K562 (cell line): Measurements from ENCODE around the gene RAP1A.

Experiments
- MAZ ChIP-seq, 2 experiments: fragments of 450-650 bp in 1 of 2; sonication (generic) in 1 of 2; formaldehyde crosslinking; IDR thresholded peaks in 1 of 2; conservative IDR thresholded peaks in 1 of 2; 2 replicates each; pipeline versions ENCODE4 v1.4.0 to v1.5.0; 2020; ENCODE audit warnings: mild to moderate bottlenecking in 1 of 2, missing genetic modification reagents in 1 of 2
- MYC ChIP-seq, 2 experiments: fragments of 250-450 bp in 1 of 2; sonication (Bioruptor Pico) in 1 of 2; IDR thresholded peaks; 2 replicates each; pipeline versions ENCODE4 v1.5.1 to v1.6.1; 2012 to 2021; ENCODE audit warnings: low read depth in 2 of 2, borderline replicate concordance in 1 of 2, improper control_type of control experiment in 1 of 2, low read length in 1 of 2, mild to moderate bottlenecking in 1 of 2, moderate library complexity in 1 of 2
- TRIM24 ChIP-seq, 2 experiments: fragments of 450-650 bp; IDR thresholded peaks; 2 replicates each; pipeline ENCODE4 v1.6.1; 2016
- ZNF785 ChIP-seq: fragments of 250-450 bp; sonication (Bioruptor Pico); IDR thresholded peaks from 2 replicates; pipeline ENCODE4 v1.4.0; 2020; ENCODE audit warnings: mild to moderate bottlenecking
- TF ChIP-seq, protein P1 (sequence below), 2 experiments: fragments of 450-650 bp; formaldehyde crosslinking in 1 of 2; IDR thresholded peaks; 2 replicates each; pipeline versions ENCODE4 v1.4.0 to v1.6.1; 2014 to 2020; ENCODE audit warnings: mild to moderate bottlenecking in 2 of 2, borderline replicate concordance in 1 of 2, low read depth in 1 of 2

DNA sequence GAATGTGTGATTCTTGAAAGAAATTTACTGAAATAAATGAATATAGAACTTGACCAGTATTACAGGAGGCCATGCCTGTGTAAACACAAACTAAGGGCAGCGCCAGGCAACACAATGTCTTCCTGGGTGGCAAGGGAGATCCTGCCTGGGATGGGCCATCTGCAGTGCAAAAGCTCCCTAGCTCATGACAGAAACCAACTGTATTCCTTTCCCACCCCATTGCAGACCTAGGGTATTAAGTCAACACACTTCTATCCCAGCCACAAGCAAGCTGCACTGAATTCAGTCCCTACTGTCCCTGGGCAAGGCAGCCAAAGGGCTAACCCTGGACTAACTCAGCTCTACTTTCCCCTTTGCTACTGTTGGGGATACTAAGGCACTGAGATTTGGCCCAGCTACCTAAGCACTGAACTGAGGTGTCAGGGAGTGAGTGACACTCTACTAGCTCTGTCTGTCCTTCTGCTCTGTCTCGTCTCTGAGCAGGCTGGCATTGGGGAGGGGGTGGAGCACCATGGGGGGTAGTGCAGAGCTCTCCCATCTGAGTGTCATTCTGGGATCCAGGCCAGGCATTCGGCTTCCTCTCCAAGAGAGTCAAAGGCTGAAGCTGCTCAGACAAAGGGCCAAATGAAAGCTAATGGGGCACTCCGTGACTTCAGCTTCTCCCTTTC, 117.1 kb downstream of the RAP1A start:
- no peak for TF ChIP-seq MYC (IDR thresholded peaks at IDR 0.05; ENCODE audit: low read depth, low read length)
- TF ChIP-seq MYC (CRISPR knock-in tag; IDR thresholded peaks at IDR 0.05; ENCODE audit: borderline replicate concordance, low read depth), result no peak
- TF ChIP-seq MAZ (CRISPR knock-in tag; conservative IDR thresholded peaks at IDR 0.05 in 1 of 2, IDR thresholded peaks at IDR 0.05 in 1 of 2), result no peak
- TF ChIP-seq TRIM24 (IDR thresholded peaks at IDR 0.05), result no peak
- no peak for TF ChIP-seq ZNF785 (CRISPR knock-in tag)
- TF ChIP-seq, protein P1, sequence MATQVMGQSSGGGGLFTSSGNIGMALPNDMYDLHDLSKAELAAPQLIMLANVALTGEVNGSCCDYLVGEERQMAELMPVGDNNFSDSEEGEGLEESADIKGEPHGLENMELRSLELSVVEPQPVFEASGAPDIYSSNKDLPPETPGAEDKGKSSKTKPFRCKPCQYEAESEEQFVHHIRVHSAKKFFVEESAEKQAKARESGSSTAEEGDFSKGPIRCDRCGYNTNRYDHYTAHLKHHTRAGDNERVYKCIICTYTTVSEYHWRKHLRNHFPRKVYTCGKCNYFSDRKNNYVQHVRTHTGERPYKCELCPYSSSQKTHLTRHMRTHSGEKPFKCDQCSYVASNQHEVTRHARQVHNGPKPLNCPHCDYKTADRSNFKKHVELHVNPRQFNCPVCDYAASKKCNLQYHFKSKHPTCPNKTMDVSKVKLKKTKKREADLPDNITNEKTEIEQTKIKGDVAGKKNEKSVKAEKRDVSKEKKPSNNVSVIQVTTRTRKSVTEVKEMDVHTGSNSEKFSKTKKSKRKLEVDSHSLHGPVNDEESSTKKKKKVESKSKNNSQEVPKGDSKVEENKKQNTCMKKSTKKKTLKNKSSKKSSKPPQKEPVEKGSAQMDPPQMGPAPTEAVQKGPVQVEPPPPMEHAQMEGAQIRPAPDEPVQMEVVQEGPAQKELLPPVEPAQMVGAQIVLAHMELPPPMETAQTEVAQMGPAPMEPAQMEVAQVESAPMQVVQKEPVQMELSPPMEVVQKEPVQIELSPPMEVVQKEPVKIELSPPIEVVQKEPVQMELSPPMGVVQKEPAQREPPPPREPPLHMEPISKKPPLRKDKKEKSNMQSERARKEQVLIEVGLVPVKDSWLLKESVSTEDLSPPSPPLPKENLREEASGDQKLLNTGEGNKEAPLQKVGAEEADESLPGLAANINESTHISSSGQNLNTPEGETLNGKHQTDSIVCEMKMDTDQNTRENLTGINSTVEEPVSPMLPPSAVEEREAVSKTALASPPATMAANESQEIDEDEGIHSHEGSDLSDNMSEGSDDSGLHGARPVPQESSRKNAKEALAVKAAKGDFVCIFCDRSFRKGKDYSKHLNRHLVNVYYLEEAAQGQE (IDR thresholded peaks at IDR 0.05; ENCODE audit: borderline replicate concordance), result no peak
- TF ChIP-seq, protein P1 (CRISPR knock-in tag; IDR thresholded peaks at IDR 0.05; ENCODE audit: low read depth), result no peak
